OCI-LY3 (cell line): ENCODE results near the gene MRTFA.

ENCODE experiments used
- H2AFZ ChIP-seq: fragments of 200-600, 300-600 bp; shearing (Covaris generic); 2 replicates; pipeline ENCODE4 v1.6.0; 2014; ENCODE audit warnings: antibody characterized with exemption, low read depth, low read length
- H3K27ac ChIP-seq: fragments of 200-600, 300-600 bp; sonication (generic); 2 replicates; pipeline ENCODE4 v1.5.1; 2014; ENCODE audit warnings: mild to moderate bottlenecking, low read length, moderate library complexity, mixed read lengths
- H3K27me3 ChIP-seq: fragments of 200-600, 300-600 bp; sonication (generic); 2 replicates; pipeline ENCODE4 v1.6.1; 2014; ENCODE audit warnings: low read depth, low read length, mixed read lengths
- H3K36me3 ChIP-seq: fragments of 200-600, 300-600 bp; sonication (generic); replicated peaks from 2 replicates; pipeline ENCODE3; 2014; ENCODE audit warnings: low read depth, low read length, mixed read lengths
- H3K4me1 ChIP-seq: fragments of 300-600, 200-600 bp; sonication (generic); 2 replicates; pipeline ENCODE4 v1.6.1; 2014; ENCODE audit warnings: low read length, mixed read lengths
- H3K4me2 ChIP-seq: fragments of 200-600, 300-600 bp; sonication (generic); 2 replicates; pipeline ENCODE4 v1.6.1; 2014; ENCODE audit warnings: low read length, mixed read lengths
- H3K4me3 ChIP-seq: fragments of 300-600, 200-600 bp; sonication (generic); 2 replicates; pipeline ENCODE4 v1.5.1; 2014; ENCODE audit warnings: antibody characterized with exemption, mild to moderate bottlenecking, low read length, moderate library complexity
- H3K79me2 ChIP-seq: fragments of 300-600, 200-600 bp; shearing (Covaris generic); 2 replicates; pipeline ENCODE4 v1.6.1; 2014; ENCODE audit warnings: mild to moderate bottlenecking, low read length, mixed read lengths
- H3K9ac ChIP-seq: fragments of 300-600, 200-600 bp; shearing (Covaris generic); 2 replicates; pipeline ENCODE4 v1.6.0; 2014; ENCODE audit warnings: mild to moderate bottlenecking, low read length, moderate library complexity
- H3K9me3 ChIP-seq: fragments of 200-600, 300-600 bp; shearing (Covaris generic); 2 replicates; pipeline ENCODE4 v1.6.1; 2014; ENCODE audit warnings: low read length, mixed read lengths; ENCODE audit not compliant: insufficient read depth
- H4K20me1 ChIP-seq: fragments of 200-600, 300-600 bp; sonication (generic); 2 replicates; pipeline ENCODE4 v1.6.1; 2016; ENCODE audit warnings: low read length, mixed read lengths; ENCODE audit not compliant: insufficient read depth
- CTCF ChIP-seq: fragments of 200-600, 300-600 bp; sonication (generic); IDR thresholded peaks from 2 replicates; pipeline ENCODE4 v1.5.1; 2014; ENCODE audit warnings: antibody characterized with exemption, low read length, low read depth
- EZH2phosphoT487 ChIP-seq: fragments of 200-600 bp; shearing (Covaris generic); IDR thresholded peaks from 2 replicates; pipeline ENCODE4 v1.6.1; 2018; ENCODE audit warnings: antibody characterized with exemption, mixed run types, low read depth

Gene MRTFA

DNA sequence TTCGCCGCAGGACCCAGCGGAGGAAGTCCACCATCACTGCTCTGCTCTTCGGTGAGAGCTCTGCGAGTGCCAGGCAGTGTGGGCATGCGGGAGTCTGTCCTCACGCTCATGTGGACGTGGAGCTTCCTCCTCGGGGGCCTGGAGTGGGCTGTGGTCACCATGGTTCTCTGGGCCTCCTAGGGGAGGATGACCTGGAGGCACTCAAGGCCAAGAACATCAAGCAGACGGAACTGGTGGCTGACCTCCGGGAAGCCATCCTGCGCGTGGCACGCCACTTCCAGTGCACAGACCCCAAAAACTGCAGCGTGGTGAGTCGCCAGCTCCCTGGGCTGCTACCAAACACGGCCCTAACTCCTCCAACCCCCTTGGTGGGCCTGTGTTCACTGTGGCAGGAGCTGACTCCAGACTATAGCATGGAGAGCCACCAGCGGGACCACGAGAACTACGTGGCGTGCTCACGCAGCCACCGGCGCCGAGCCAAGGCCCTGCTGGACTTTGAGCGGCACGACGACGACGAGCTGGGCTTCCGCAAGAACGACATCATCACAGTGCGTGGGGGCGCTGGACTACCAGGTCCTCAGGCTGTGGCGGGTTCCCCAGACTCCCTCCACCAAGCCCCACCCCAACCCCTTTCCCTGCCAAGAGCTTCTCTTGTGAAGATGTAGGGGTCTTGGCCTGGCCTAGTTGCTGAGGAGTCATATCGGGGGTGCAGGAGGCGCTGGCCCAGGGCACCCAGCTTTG is 229.3 kb downstream of the MRTFA start:
- H3K79me2 ChIP-seq: no peaks in the 10 kb centered on the region
- no peak overlapping the region for H3K9ac ChIP-seq
- H3K4me3 ChIP-seq: no peak overlapping the region
- H3K4me1 ChIP-seq: peaks cover 6% of the 10 kb centered on the region
- no peak overlapping the region for H3K27ac ChIP-seq
- no peaks in the 10 kb centered on the region for H3K9me3 ChIP-seq
- H3K27me3 ChIP-seq: no peaks in the 10 kb centered on the region
- no peaks in the 10 kb centered on the region for H4K20me1 ChIP-seq
- H3K36me3 ChIP-seq: peaks cover 55% of the 10 kb centered on the region
- TF ChIP-seq CTCF (no peak), EZH2phosphoT487 (no peak)
- H3K4me2 ChIP-seq: no peak overlapping the region
- H2AFZ ChIP-seq: no peak overlapping the region

DNA sequence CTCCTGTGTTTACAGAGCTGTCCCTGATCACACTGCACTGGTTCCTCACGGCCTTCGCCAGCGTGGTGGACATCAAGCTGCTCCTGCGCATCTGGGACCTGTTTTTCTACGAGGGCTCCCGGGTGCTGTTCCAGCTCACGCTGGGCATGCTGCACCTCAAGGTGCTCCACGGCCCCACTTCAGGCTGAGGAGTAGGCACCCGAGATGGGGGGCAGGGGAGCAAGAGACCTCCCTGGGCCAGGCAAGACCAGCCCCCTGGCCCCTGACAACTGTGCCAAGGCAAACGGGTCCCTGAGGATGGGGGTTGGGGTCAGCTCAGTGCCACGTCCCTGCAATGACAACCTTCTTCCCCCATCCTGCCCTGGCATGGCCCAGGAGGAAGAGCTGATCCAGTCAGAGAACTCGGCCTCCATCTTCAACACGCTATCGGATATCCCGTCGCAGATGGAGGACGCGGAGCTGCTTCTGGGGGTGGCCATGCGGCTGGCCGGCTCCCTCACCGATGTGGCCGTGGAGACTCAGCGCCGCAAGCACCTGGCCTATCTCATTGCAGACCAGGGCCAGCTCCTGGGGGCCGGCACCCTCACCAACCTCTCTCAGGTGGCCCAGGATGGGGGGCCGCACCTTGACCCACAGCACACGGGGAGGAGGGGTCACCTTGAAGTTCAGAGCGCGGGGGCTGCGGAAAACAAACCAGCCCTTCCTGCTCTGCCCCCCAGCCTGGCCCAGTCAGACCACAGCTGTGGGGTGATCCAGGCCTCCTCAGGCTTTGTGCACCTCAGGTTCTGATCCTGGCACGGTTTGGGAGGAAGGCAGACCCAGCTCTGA is 230.2 kb downstream of the MRTFA start:
- Histone ChIP-seq H3K27ac (no peak overlapping the region), H2AFZ (no peak overlapping the region), H4K20me1 (no peaks in the 10 kb centered on the region), H3K36me3 (peaks cover 58% of the 10 kb centered on the region), H3K79me2 (no peaks in the 10 kb centered on the region), H3K4me2 (no peak overlapping the region), H3K27me3 (no peaks in the 10 kb centered on the region), H3K9ac (no peak overlapping the region), H3K4me3 (no peak overlapping the region), H3K9me3 (no peaks in the 10 kb centered on the region), H3K4me1 (peaks cover 3% of the 10 kb centered on the region; the same call in 1 of the 2 replicates)
- TF ChIP-seq CTCF (no peak), EZH2phosphoT487 (no peak)

GRCh38 chr22:40405178-40406062 is 231.1 kb downstream of the MRTFA start:
- TF ChIP-seq CTCF (no peak), EZH2phosphoT487 (no peak)
- Histone ChIP-seq H3K27ac (no peak overlapping the region), H3K9ac (no peak overlapping the region), H2AFZ (no peak overlapping the region), H3K4me1 (peaks cover 12% of the 10 kb centered on the region), H3K36me3 (peaks cover 56% of the 10 kb centered on the region), H3K9me3 (no peaks in the 10 kb centered on the region), H3K79me2 (no peaks in the 10 kb centered on the region), H3K4me3 (no peak overlapping the region), H3K27me3 (no peaks in the 10 kb centered on the region), H3K4me2 (no peak overlapping the region), H4K20me1 (no peaks in the 10 kb centered on the region)
